ENCODE results near the gene DBF4B. TPM values are rescaled to one million over a fixed set of nuclear protein-coding genes. Genes with fewer than 3 reads are reported as not detected.
A peak's percentile ranks its signal among the peaks of the same experiment; 100 is the strongest.
"Not testable (repeated sequence)": the region's sequence is repeated elsewhere in the genome, so short reads cannot be mapped to it uniquely, and the experiment has no call there.

DBF4B gene
- total and polyA plus RNA-seq, 5 experiments from 2014 or later, result 0.55 to 9.2 (median 1.2) TPM

GRCh38 chr17:44689477-44690217, 18.8 kb upstream of the DBF4B start, which contains the start of gene CCDC43:
Gene CCDC43, minus strand, starts transcription at chr17:44689776. Its CDS starts 23 bp downstream, at chr17:44689753.
- H3K36me3 Mint-ChIP-seq, result peaks cover 0 to 23% (median 0%) of the 10 kb centered on the region in 3 donors
- peak; percentile 98 to 99 for ATAC-seq
- H3K27ac Mint-ChIP-seq, result peak within 1 kb of the TSS; percentile 97 to 99 (median 98)
- no peaks in the 10 kb centered on the region for H3K27me3 Mint-ChIP-seq
- H3K4me3 Mint-ChIP-seq, result peak within 1 kb of the TSS; percentile 92 to 99 (median 97)
- DNase-seq, result peak; percentile 86 to 94 (median 92)
- H3K9me3 Mint-ChIP-seq, result no peaks in the 10 kb centered on the region
- H3K4me1 Mint-ChIP-seq, result peaks cover 12 to 48% (median 27%) of the 10 kb centered on the region in 4 donors
- POLR2A ChIA-PET, result interaction anchor here (2.7 kb wide), 1 partner anchor 18 kb away, joined by 17 read pairs; the partner anchor contains the start of gene DBF4B

GRCh38 chr17:44690746-44691306, 17.6 kb upstream of the DBF4B start:
- Mint-ChIP-seq H3K36me3 (peaks cover 0 to 14% (median 0%) of the 10 kb centered on the region in 3 donors), H3K27ac (peak overlapping the region in 9 of 10 donors; percentile 19 to 98 (median 78)), H3K4me1 (peaks cover 12 to 40% (median 26%) of the 10 kb centered on the region in 4 donors), H3K4me3 (peak overlapping the region; percentile 40 to 99 (median 56))
- not testable (repeated sequence) for H3K9me3 Mint-ChIP-seq, ATAC-seq, H3K27me3 Mint-ChIP-seq, DNase-seq
- POLR2A ChIA-PET, result interaction anchor here (0.9 to 2.7 kb wide), 2 partner anchors 17 kb away, joined by 3 to 17 read pairs; partner anchors contain the start of gene DBF4B

GRCh38 chr17:44693609-44694008, 14.9 kb upstream of the DBF4B start:
- POLR2A ChIA-PET, result interaction anchor here (1.1 kb wide), 1 partner anchor 14 kb away, joined by 3 read pairs; no protein-coding TSS in a partner anchor
- no peak for DNase-seq

DNA sequence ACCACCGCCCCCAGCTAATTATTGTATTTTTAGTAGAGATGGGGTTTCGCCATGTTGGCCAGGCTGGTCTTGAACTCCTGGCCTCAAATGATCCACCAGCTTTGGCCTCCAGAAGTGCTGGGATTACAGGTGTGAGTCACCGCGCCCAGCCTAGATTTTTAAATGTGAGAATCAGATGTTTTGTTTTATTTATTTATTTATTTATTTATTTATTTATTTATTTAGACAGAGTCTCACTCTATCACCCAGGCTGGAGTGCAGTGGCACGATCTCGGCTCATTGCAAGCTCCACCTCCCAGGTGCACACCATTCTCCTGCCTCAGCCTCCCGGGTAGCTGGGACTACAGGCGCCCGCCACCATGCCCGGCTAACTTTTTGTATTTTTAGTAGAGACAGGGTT, 8.2 kb upstream of the DBF4B start:
- H3K4me3 Mint-ChIP-seq, ATAC-seq, H3K27me3 Mint-ChIP-seq, H3K27ac Mint-ChIP-seq, DNase-seq, H3K9me3 Mint-ChIP-seq, H3K36me3 Mint-ChIP-seq, H3K4me1 Mint-ChIP-seq: not testable (repeated sequence)
- POLR2A ChIA-PET, result interaction anchor here (0.6 kb wide), 1 partner anchor 1385 kb away, joined by 3 read pairs; no protein-coding TSS in a partner anchor

More at GRCh38 chr17:44693609-44694008, 14.9 kb upstream of the DBF4B start:
- Mint-ChIP-seq H3K4me1 (peaks cover 10 to 25% (median 17%) of the 10 kb centered on the region in 4 donors), H3K36me3 (no peaks in the 10 kb centered on the region), H3K27me3 (peaks cover 0 to 2% (median 0%) of the 10 kb centered on the region in 5 donors), H3K27ac (no peak overlapping the region), H3K4me3 (no peak overlapping the region), H3K9me3 (no peaks in the 10 kb centered on the region)
- ATAC-seq, result no peak

- H3K4me3 Mint-ChIP-seq, result no peak overlapping the region
- no peak for DNase-seq
- no peaks in the 10 kb centered on the region for H3K36me3 Mint-ChIP-seq
- no peak for ATAC-seq
- no peak overlapping the region for H3K27ac Mint-ChIP-seq
- H3K9me3 Mint-ChIP-seq, result no peaks in the 10 kb centered on the region
- peaks cover 0 to 4% (median 2%) of the 10 kb centered on the region in 5 donors for H3K27me3 Mint-ChIP-seq
- peaks cover 0 to 3% (median 3%) of the 10 kb centered on the region in 4 donors for H3K4me1 Mint-ChIP-seq
- POLR2A ChIA-PET, result interaction anchor here (0.9 to 2.4 kb wide), 4 partner anchors 9 to 19 kb away, joined by 3 to 17 read pairs (median 3); partner anchors contain the start of gene CCDC43
Measured at GRCh38 chr17:44707755-44708400, 587 bp upstream of the DBF4B start.

DNA sequence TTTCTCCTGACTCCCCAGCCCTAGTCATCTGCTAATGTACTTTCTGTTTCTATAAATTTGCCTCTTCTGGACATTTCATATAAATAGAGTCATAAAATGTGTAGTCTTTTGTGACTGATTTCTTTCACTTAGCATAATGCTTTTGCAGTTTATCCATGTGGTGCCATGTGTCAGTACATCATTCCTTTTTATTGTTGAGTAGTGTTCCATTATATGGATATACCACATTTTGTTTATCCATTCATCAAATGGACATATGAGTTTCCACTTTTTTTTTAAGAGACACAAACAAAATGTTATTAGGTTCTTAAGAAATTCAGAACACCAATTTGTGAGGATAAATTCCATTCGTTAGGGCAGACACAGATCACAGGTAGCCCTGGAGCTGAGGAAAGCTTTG, 11.0 kb downstream of the DBF4B start:
- no peaks in the 10 kb centered on the region for H3K27me3 Mint-ChIP-seq
- no peak overlapping the region for H3K27ac Mint-ChIP-seq
- no peaks in the 10 kb centered on the region for H3K4me1 Mint-ChIP-seq
- H3K4me3 Mint-ChIP-seq, result no peak overlapping the region
- POLR2A ChIA-PET, result no interaction called here
- ATAC-seq, result no peak
- H3K9me3 Mint-ChIP-seq, result no peaks in the 10 kb centered on the region
- peaks cover 0 to 14% (median 10%) of the 10 kb centered on the region in 3 donors for H3K36me3 Mint-ChIP-seq
- no peak for DNase-seq

DNA sequence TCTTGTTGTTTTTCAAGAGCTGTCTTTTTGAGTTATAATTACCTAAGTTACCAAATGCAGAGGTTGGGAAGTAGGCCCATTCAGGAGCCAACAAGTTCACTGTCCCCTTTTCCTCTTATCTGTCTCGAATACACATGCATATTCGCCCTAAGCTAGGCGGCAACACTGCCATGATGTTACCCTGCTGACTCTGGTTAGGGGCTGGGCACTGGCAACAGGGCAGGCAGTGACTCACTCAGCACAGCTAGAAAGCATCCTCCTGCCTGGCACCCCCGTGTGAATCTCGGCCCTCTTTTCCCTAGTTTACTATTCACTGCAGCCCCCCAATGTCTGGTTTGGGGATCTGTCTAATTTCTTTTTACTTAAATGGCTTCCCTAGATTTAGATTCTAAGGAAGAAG, 13.8 kb downstream of the DBF4B start:
- H3K9me3 Mint-ChIP-seq, result no peaks in the 10 kb centered on the region
- H3K4me3 Mint-ChIP-seq, result no peak overlapping the region
- DNase-seq (no peak), ATAC-seq (no peak)
- H3K36me3 Mint-ChIP-seq, result peaks cover 0 to 14% (median 10%) of the 10 kb centered on the region in 3 donors
- POLR2A ChIA-PET, result no interaction called here
- no peak overlapping the region for H3K27ac Mint-ChIP-seq
- no peaks in the 10 kb centered on the region for H3K4me1 Mint-ChIP-seq
- no peaks in the 10 kb centered on the region for H3K27me3 Mint-ChIP-seq

DNA sequence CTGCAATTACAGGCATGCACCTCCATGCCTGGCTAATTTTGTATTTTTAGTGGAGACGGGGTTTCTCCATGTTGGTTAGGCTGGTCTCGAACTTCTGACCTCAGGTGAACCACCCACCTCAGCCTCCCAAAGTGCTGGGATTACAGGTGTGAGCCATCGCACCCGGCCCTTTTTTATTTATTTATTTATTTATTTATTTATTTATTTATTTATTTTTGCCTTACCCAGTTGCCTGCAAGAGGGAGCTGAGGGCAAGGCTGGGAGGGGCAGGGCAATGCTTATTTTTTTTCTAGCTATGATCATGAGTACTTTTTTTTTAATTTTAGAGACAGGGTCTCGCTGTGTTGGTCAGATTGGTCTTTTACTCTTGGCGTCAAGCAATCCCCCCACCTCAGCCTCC, 17.7 kb downstream of the DBF4B start:
- H3K4me3 Mint-ChIP-seq, DNase-seq, H3K27me3 Mint-ChIP-seq, H3K4me1 Mint-ChIP-seq, POLR2A ChIA-PET, ATAC-seq, H3K27ac Mint-ChIP-seq, H3K9me3 Mint-ChIP-seq: not testable (repeated sequence)
- peaks cover 3 to 10% (median 6%) of the 10 kb centered on the region in 3 donors for H3K36me3 Mint-ChIP-seq

DNA sequence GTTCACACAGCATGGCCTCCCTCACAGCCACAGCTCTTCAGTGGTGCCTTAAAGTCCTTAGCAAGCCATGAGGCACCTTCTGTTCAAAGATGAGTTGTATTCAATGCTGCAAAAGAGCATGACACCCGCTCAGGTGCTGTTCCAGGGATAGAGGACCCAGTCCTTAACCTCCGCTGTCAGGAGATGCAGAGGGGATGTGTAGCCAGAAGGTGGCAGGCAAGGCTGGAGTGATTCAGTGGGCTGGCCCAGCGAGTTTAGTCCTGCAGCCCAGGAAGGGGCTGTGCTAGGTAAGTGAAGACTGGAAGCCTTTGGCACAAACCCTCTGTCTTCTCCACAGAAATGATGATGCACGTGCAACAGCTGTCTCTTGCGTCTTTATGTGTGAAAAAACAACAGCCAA, 25.3 kb downstream of the DBF4B start:
- no peak for ATAC-seq
- peak overlapping the region in 1 of 10 donors; percentile 46 for H3K27ac Mint-ChIP-seq

DNA sequence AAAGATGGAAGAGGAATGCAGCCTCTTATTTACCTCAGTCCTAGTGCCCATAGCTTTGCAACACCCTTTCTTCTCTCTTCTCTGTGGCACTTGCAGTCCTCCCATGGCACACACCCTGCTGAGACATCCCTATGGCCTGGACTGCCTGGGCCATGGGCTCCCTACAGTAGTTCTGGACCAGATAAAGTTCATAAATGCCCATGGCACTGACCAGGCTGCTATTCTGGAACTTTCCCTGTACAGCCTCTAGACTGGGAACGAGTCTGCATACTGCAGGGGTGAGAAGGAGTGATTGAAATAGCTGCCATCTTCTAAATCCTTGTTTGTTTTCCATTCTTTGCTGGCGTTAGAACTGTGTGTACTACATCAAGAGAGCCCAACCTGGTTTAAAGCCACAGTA, 25.8 kb downstream of the DBF4B start:
- peaks cover 0 to 9% (median 3%) of the 10 kb centered on the region in 3 donors for H3K36me3 Mint-ChIP-seq
- DNase-seq, result no peak
- H3K27ac Mint-ChIP-seq, result no peak overlapping the region
- H3K4me1 Mint-ChIP-seq, result no peaks in the 10 kb centered on the region
- POLR2A ChIA-PET, result no interaction called here
- no peak for ATAC-seq
- H3K27me3 Mint-ChIP-seq, result no peaks in the 10 kb centered on the region
- no peaks in the 10 kb centered on the region for H3K9me3 Mint-ChIP-seq
- H3K4me3 Mint-ChIP-seq, result no peak overlapping the region

More for the DNA sequence above, 25.3 kb downstream of the DBF4B start:
- no peaks in the 10 kb centered on the region for H3K4me1 Mint-ChIP-seq
- POLR2A ChIA-PET, result no interaction called here
- no peak for DNase-seq
- H3K27me3 Mint-ChIP-seq, result no peaks in the 10 kb centered on the region
- no peak overlapping the region for H3K4me3 Mint-ChIP-seq
- peaks cover 0 to 9% (median 3%) of the 10 kb centered on the region in 3 donors for H3K36me3 Mint-ChIP-seq
- no peaks in the 10 kb centered on the region for H3K9me3 Mint-ChIP-seq

GRCh38 chr17:44736551-44737240, 28.2 kb downstream of the DBF4B start:
- DNase-seq (no peak), ATAC-seq (no peak)
- peaks cover 0 to 5% (median 0%) of the 10 kb centered on the region in 3 donors for H3K36me3 Mint-ChIP-seq
- no peaks in the 10 kb centered on the region for H3K4me1 Mint-ChIP-seq
- no peak overlapping the region for H3K27ac Mint-ChIP-seq
- no peaks in the 10 kb centered on the region for H3K27me3 Mint-ChIP-seq
- POLR2A ChIA-PET, result interaction anchor here (0.5 kb wide), 1 partner anchor 138 kb away, joined by 3 read pairs; no protein-coding TSS in a partner anchor
- H3K4me3 Mint-ChIP-seq, result no peak overlapping the region
- no peaks in the 10 kb centered on the region for H3K9me3 Mint-ChIP-seq

GRCh38 chr17:44738214-44738906, 29.9 kb downstream of the DBF4B start:
- POLR2A ChIA-PET, result no interaction called here

More at GRCh38 chr17:44738214-44738906, 29.9 kb downstream of the DBF4B start:
- Mint-ChIP-seq H3K9me3 (no peaks in the 10 kb centered on the region), H3K4me1 (no peaks in the 10 kb centered on the region), H3K4me3 (no peak overlapping the region), H3K36me3 (peaks cover 0 to 3% (median 0%) of the 10 kb centered on the region in 3 donors), H3K27me3 (no peaks in the 10 kb centered on the region), H3K27ac (no peak overlapping the region)
- DNase-seq (no peak), ATAC-seq (no peak)
